H9 (cell line): ENCODE results near the gene SAMD14. TPM values are rescaled to one million over a fixed set of nuclear protein-coding genes. Genes with fewer than 3 reads are reported as not detected.

Source experiments
- DNase-seq: peaks from one replicate; pipeline ENCODE4 v3.0.0-alpha.2; 2017
- H2AFZ ChIP-seq: one replicate; pipeline ENCODE4 v1.6.1; 2013; ENCODE audit warnings: mild to moderate bottlenecking, low read length, control low read depth, moderate library complexity
- H2AK5ac ChIP-seq: 2 replicates; pipeline ENCODE4 v1.6.1; 2013; ENCODE audit warnings: low read length, control low read depth, mixed read lengths; ENCODE audit not compliant: insufficient read length
- H2BK120ac ChIP-seq: one replicate; pipeline ENCODE4 v1.6.1; 2013; ENCODE audit warnings: low read depth, mild to moderate bottlenecking, low read length, control low read depth, inconsistent platforms; ENCODE audit not compliant: poor library complexity, severe bottlenecking
- H2BK12ac ChIP-seq: 2 replicates; pipeline ENCODE4 v1.6.1; 2013; ENCODE audit warnings: low read length, control low read depth, mixed read lengths, low read depth; ENCODE audit not compliant: insufficient read length
- H2BK15ac ChIP-seq: 2 replicates; pipeline ENCODE4 v1.6.1; 2013; ENCODE audit warnings: low read depth, low read length, control low read depth
- H2BK20ac ChIP-seq: one replicate; pipeline ENCODE4 v1.6.1; 2013; ENCODE audit warnings: low read depth, mild to moderate bottlenecking, low read length, control low read depth, inconsistent platforms; ENCODE audit not compliant: poor library complexity, severe bottlenecking
- H2BK5ac ChIP-seq: 2 replicates; pipeline ENCODE4 v1.6.1; 2013; ENCODE audit warnings: low read length, control low read depth, mixed read lengths; ENCODE audit not compliant: insufficient read length
- H3K14ac ChIP-seq: 2 replicates; pipeline ENCODE4 v1.6.1; 2013; ENCODE audit warnings: low read length, control low read depth; ENCODE audit not compliant: insufficient read depth
- H3K18ac ChIP-seq: 2 replicates; pipeline ENCODE4 v1.6.1; 2013; ENCODE audit warnings: low read depth, mild to moderate bottlenecking, mixed read lengths, low read length, control low read depth; ENCODE audit not compliant: insufficient read length
- H3K23ac ChIP-seq: 2 replicates; pipeline ENCODE4 v1.6.1; 2013; ENCODE audit warnings: low read length, control low read depth, mixed read lengths, low read depth; ENCODE audit not compliant: insufficient read length
- H3K23me2 ChIP-seq: 2 replicates; pipeline ENCODE4 v1.6.1; 2013; ENCODE audit warnings: low read depth, mild to moderate bottlenecking, mixed read lengths, low read length, control low read depth; ENCODE audit not compliant: insufficient read length, poor library complexity, severe bottlenecking
- H3K27ac ChIP-seq: 2 replicates; pipeline ENCODE4 v1.5.1; 2013; ENCODE audit warnings: low read length, control low read depth, mixed read lengths, low read depth; ENCODE audit not compliant: insufficient read length
- H3K27me3 ChIP-seq: 2 replicates; pipeline ENCODE4 v1.6.1; 2013; ENCODE audit warnings: low read length, control low read depth, inconsistent platforms; ENCODE audit not compliant: insufficient read depth
- H3K4ac ChIP-seq: 2 replicates; pipeline ENCODE4 v1.6.1; 2013; ENCODE audit warnings: low read depth, mild to moderate bottlenecking, control low read depth, inconsistent platforms, low read length, moderate library complexity
- H3K4me1 ChIP-seq: 2 replicates; pipeline ENCODE4 v1.6.1; 2013; ENCODE audit warnings: low read length, control low read depth, inconsistent platforms; ENCODE audit not compliant: insufficient read depth
- H3K4me2 ChIP-seq: 2 replicates; pipeline ENCODE4 v1.6.1; 2013; ENCODE audit warnings: low read length, control low read depth, mixed read lengths; ENCODE audit not compliant: insufficient read length, insufficient read depth
- H3K56ac ChIP-seq: 2 replicates; pipeline ENCODE4 v1.6.1; 2013; ENCODE audit warnings: low read depth, mild to moderate bottlenecking, mixed read lengths, low read length, control low read depth; ENCODE audit not compliant: insufficient read length
- H3K79me1 ChIP-seq: 2 replicates; pipeline ENCODE4 v1.6.1; 2013; ENCODE audit warnings: low read depth, mild to moderate bottlenecking, moderate library complexity, low read length, control low read depth, inconsistent platforms; ENCODE audit not compliant: insufficient read depth, poor library complexity, severe bottlenecking
- H3K79me2 ChIP-seq: 2 replicates; pipeline ENCODE4 v1.6.1; 2013; ENCODE audit warnings: low read length, control low read depth, inconsistent platforms; ENCODE audit not compliant: insufficient read depth
- H3K9ac ChIP-seq: 2 replicates; pipeline ENCODE4 v1.6.1; 2013; ENCODE audit warnings: low read length, control low read depth, mixed read lengths; ENCODE audit not compliant: insufficient read length; ENCODE audit errors: extremely low read depth
- H3K9me3 ChIP-seq: one replicate; pipeline ENCODE4 v1.6.1; 2013; ENCODE audit warnings: low read depth, low read length, inconsistent platforms; ENCODE audit not compliant: control insufficient read depth
- H3T11ph ChIP-seq: one replicate; pipeline ENCODE4 v1.6.1; 2013; ENCODE audit warnings: mild to moderate bottlenecking, low read length, control low read depth, inconsistent platforms
- H4K20me1 ChIP-seq: one replicate; pipeline ENCODE4 v1.6.1; 2013; ENCODE audit not compliant: control insufficient read depth, insufficient read length, insufficient read depth
- H4K5ac ChIP-seq: 2 replicates; pipeline ENCODE4 v1.6.1; 2013; ENCODE audit warnings: low read depth, mild to moderate bottlenecking, mixed read lengths, low read length, control low read depth; ENCODE audit not compliant: insufficient read length
- H4K8ac ChIP-seq: replicated peaks from 2 replicates; pipeline ENCODE4 v1.6.1; 2013; ENCODE audit warnings: low read length, control low read depth, mixed read lengths, low read depth; ENCODE audit not compliant: insufficient read length
- H4K91ac ChIP-seq: 2 replicates; pipeline ENCODE4 v1.6.1; 2013; ENCODE audit warnings: low read depth, mild to moderate bottlenecking, moderate library complexity, mixed read lengths, low read length, control low read depth; ENCODE audit not compliant: insufficient read length
- H3K27ac Mint-ChIP-seq, 3 experiments: 2 replicates in 2 of 3; 3 replicates in 1 of 3; pipeline ENCODE4 v1.8.0; 2020 to 2021; ENCODE audit warnings: mixed read lengths in 3 of 3, mild to moderate bottlenecking in 1 of 3, moderate library complexity in 1 of 3
- H3K27me3 Mint-ChIP-seq: 2 replicates; pipeline ENCODE4 v1.8.0; 2021; ENCODE audit warnings: low read depth, mild to moderate bottlenecking, moderate library complexity, mixed read lengths
- H3K36me3 Mint-ChIP-seq, 3 experiments: 2 replicates in 2 of 3; 3 replicates in 1 of 3; pipeline ENCODE4 v1.8.0; 2020 to 2021; ENCODE audit warnings: low read depth in 3 of 3, mixed read lengths in 3 of 3; ENCODE audit not compliant: insufficient read depth in 1 of 3
- H3K4me1 Mint-ChIP-seq, 2 experiments: 2 replicates each; pipeline ENCODE4 v1.8.0; 2020; ENCODE audit warnings: mixed read lengths in 2 of 2
- H3K4me3 Mint-ChIP-seq, 2 experiments: 2 replicates in 1 of 2; 3 replicates in 1 of 2; pipeline ENCODE4 v1.8.0; 2020 to 2021; ENCODE audit warnings: mild to moderate bottlenecking in 2 of 2, mixed read lengths in 2 of 2, moderate library complexity in 1 of 2
- H3K9me3 Mint-ChIP-seq, 2 experiments: 2 replicates in 1 of 2; 3 replicates in 1 of 2; pipeline ENCODE4 v1.8.0; 2020; ENCODE audit warnings: mild to moderate bottlenecking in 2 of 2, mixed read lengths in 2 of 2, moderate library complexity in 1 of 2
- CTCF ChIP-seq: fragments of 200-600 bp; sonication (generic); conservative IDR thresholded peaks from 3 replicates; pipeline ENCODE4 v1.8.0; 2021; ENCODE audit warnings: antibody characterized with exemption, mild to moderate bottlenecking
- WGBS: extraction: QIAGEN DNeasy Blood & Tissue Kit; methylation state at CpG from one replicate; pipeline ENCODE4 v1.1.7; 2013; ENCODE audit warnings: missing lambda C conversion rate, low lambda C conversion rate, mixed read lengths; ENCODE audit not compliant: insufficient read length; ENCODE audit errors: extremely low coverage; 5-methylcytosine and 5-hydroxymethylcytosine counted together
- total RNA-seq: library from RNA; stranded (reverse); gene quantifications from 2 replicates; pipeline ENCODE4 v1.2.1, GENCODE V29; 2021

Gene SAMD14
- total RNA-seq, 1 experiment from 2014 or later, result 5.9 TPM

- no peak overlapping the region for H3K14ac ChIP-seq
- no peaks in the 10 kb centered on the region for H3K9me3 ChIP-seq
- Mint-ChIP-seq H3K4me3 (no peak overlapping the region), H3K36me3 (peaks cover 0 to 9% (median 7%) of the 10 kb centered on the region in 3 experiments; a peak in 3 of 7 replicates), H3K9me3 (no peaks in the 10 kb centered on the region), H3K4me1 (peaks cover 4 to 12% of the 10 kb centered on the region in 2 experiments), H3K27me3 (no peaks in the 10 kb centered on the region; the same call in 1 of the 2 replicates), H3K27ac (no peak overlapping the region)
- H3K18ac ChIP-seq, result no peak overlapping the region
- no peaks in the 10 kb centered on the region for H3K27me3 ChIP-seq
- H2BK15ac ChIP-seq, result no peak overlapping the region
- H3K9ac ChIP-seq, result no peak overlapping the region
- H3K27ac ChIP-seq, result no peak overlapping the region
- H3T11ph ChIP-seq, result no peak overlapping the region
- no peak overlapping the region for H2AFZ ChIP-seq
- H2AK5ac ChIP-seq, result no peak overlapping the region
- H3K56ac ChIP-seq, result no peak overlapping the region
- no CpG with 5 or more reads among the region's 10 CpGs for WGBS
- DNase-seq, result no peak
- no peaks in the 10 kb centered on the region for H3K23me2 ChIP-seq
- no peak overlapping the region for H3K23ac ChIP-seq
- H2BK5ac ChIP-seq, result no peak overlapping the region
- no peak overlapping the region for H2BK12ac ChIP-seq
- no peak for TF ChIP-seq CTCF
- H4K5ac ChIP-seq, result no peak overlapping the region
- no peak overlapping the region for H2BK20ac ChIP-seq
- no peak overlapping the region for H4K91ac ChIP-seq
- no peaks in the 10 kb centered on the region for H3K79me1 ChIP-seq
- H3K4me2 ChIP-seq, result no peak overlapping the region
- no peak overlapping the region for H4K8ac ChIP-seq
- no peaks in the 10 kb centered on the region for H3K4me1 ChIP-seq
- H3K4ac ChIP-seq, result no peak overlapping the region
- no peaks in the 10 kb centered on the region for H4K20me1 ChIP-seq
- H2BK120ac ChIP-seq, result no peak overlapping the region
- H3K79me2 ChIP-seq, result no peaks in the 10 kb centered on the region
These were observed 22.1 kb downstream of the SAMD14 start for GRCh38 chr17:50107790-50108414.
